PC-3 (cell line): Measurements from ENCODE around the gene IP6K3. TPM values are rescaled to one million over a fixed set of nuclear protein-coding genes. Genes with fewer than 3 reads are reported as not detected.

Experiments
- ATAC-seq: fragments of 200-7000 bp; cut with Tn5 transposase; 2 replicates; pipeline ENCODE4 v1.9.1; 2020; ENCODE audit warnings: mild to moderate bottlenecking, moderate library complexity
- BruUV-seq: library from RNA; stranded (reverse); fragments of 400-500 nt; replicated peaks from 2 replicates; lab custom pipeline; 2021; lab: Mats Ljungman, UMichigan
- CTCF ChIA-PET: fragments of 300-600 bp; sonication (Branson Sonifier 250); formaldehyde crosslinking; loops from one replicate; lab custom pipeline; 2022; ENCODE audit warnings: antibody characterized with exemption; lab: Charles Lee
- POLR2A ChIA-PET: fragments of 300-600 bp; sonication (Branson Sonifier 250); formaldehyde crosslinking; loops from one replicate; lab custom pipeline; 2022; ENCODE audit warnings: antibody characterized with exemption; ENCODE audit not compliant: unreplicated experiment; lab: Charles Lee
- DNase-seq: peaks from one replicate; pipeline ENCODE4 v3.0.0-alpha.2; 2015
- H2AFZ ChIP-seq: fragments of 300-600 bp; sonication (generic); 2 replicates; pipeline ENCODE4 v1.6.0; 2016; ENCODE audit warnings: antibody characterized with exemption, low read length
- H3F3A ChIP-seq: fragments of 300-600 bp; sonication (generic); one replicate; pipeline ENCODE4 v1.6.0; 2017; ENCODE audit warnings: antibody characterized with exemption, low read length, control low read depth, mild to moderate bottlenecking; ENCODE audit not compliant: unreplicated experiment
- H3K27ac ChIP-seq: fragments of 300-600 bp; sonication (generic); 2 replicates; pipeline ENCODE4 v1.5.1; 2016; ENCODE audit warnings: mild to moderate bottlenecking, low read length
- H3K27me3 ChIP-seq: fragments of 300-600 bp; sonication (generic); 2 replicates; pipeline ENCODE4 v1.6.1; 2016; ENCODE audit warnings: low read length, mixed read lengths
- H3K36me3 ChIP-seq: fragments of 300-600 bp; sonication (generic); 2 replicates; pipeline ENCODE4 v1.6.1; 2016; ENCODE audit warnings: low read depth, mixed run types, low read length, mixed read lengths
- H3K4me1 ChIP-seq: fragments of 300-600 bp; sonication (generic); 2 replicates; pipeline ENCODE4 v1.5.1; 2016; ENCODE audit warnings: low read length; ENCODE audit not compliant: insufficient read depth
- H3K4me2 ChIP-seq: fragments of 300-600 bp; sonication (generic); 2 replicates; pipeline ENCODE4 v1.6.0; 2016; ENCODE audit warnings: low read length
- H3K4me3 ChIP-seq: fragments of 300-600 bp; sonication (generic); 2 replicates; pipeline ENCODE4 v1.5.1; 2016; ENCODE audit warnings: mild to moderate bottlenecking, low read length, mixed read lengths
- H3K79me2 ChIP-seq: fragments of 300-600 bp; sonication (generic); 2 replicates; pipeline ENCODE4 v1.6.1; 2017; ENCODE audit warnings: low read length, mixed read lengths
- H3K9ac ChIP-seq: fragments of 300-600 bp; sonication (generic); 2 replicates; pipeline ENCODE4 v1.6.0; 2016; ENCODE audit warnings: mild to moderate bottlenecking, low read length
- H3K9me2 ChIP-seq: fragments of 300-600 bp; sonication (generic); replicated peaks from 2 replicates; pipeline ENCODE4 v1.6.1; 2016; ENCODE audit warnings: mixed run types, low read length, mixed read lengths
- H3K9me3 ChIP-seq: fragments of 300-600 bp; sonication (generic); 2 replicates; pipeline ENCODE4 v1.6.1; 2016; ENCODE audit warnings: low read length, mixed read lengths
- H4K20me1 ChIP-seq: fragments of 300-600 bp; sonication (generic); 2 replicates; pipeline ENCODE4 v1.6.1; 2016; ENCODE audit warnings: low read length, mixed read lengths
- EZH2 ChIP-seq: fragments of 300-600 bp; sonication (generic); IDR thresholded peaks from one replicate; pipeline ENCODE4 v1.6.1; 2017; ENCODE audit warnings: antibody characterized with exemption, mild to moderate bottlenecking, low read length; ENCODE audit not compliant: unreplicated experiment
- EZH2phosphoT487 ChIP-seq: fragments of 300-600 bp; sonication (generic); IDR thresholded peaks from 2 replicates; pipeline ENCODE4 v1.6.1; 2018; ENCODE audit warnings: mild to moderate bottlenecking, antibody characterized with exemption, low read length, borderline replicate concordance
- intact Hi-C: fragments of 100-400 bp; cut with micrococcal nuclease; formaldehyde crosslinking; loops from 2 replicates; pipeline ENCODE4 v1.9.0; 2023
- total RNA-seq: library from RNA; depleted of rRNA; stranded (reverse); fragments of >200 nt; gene quantifications from 2 replicates; pipeline ENCODE4 v1.2.3, GENCODE V29; 2014
- TF ChIP-seq, protein P1 (sequence below): fragments of 300-600 bp; sonication (generic); conservative IDR thresholded peaks from 2 replicates; pipeline ENCODE4 v1.5.1; 2017; ENCODE audit warnings: antibody characterized with exemption, low read depth, mild to moderate bottlenecking, low read length

The IP6K3 gene
- total RNA-seq, 1 experiment from 2014 or later = not detected

- no peak for ATAC-seq
- no TSS peak for BruUV-seq
- H3K9me2 ChIP-seq = no peaks in the 10 kb centered on the region
- H3K36me3 ChIP-seq = peaks cover 35% of the 10 kb centered on the region
- H3K9me3 ChIP-seq = no peaks in the 10 kb centered on the region
- TF ChIP-seq, protein P1, sequence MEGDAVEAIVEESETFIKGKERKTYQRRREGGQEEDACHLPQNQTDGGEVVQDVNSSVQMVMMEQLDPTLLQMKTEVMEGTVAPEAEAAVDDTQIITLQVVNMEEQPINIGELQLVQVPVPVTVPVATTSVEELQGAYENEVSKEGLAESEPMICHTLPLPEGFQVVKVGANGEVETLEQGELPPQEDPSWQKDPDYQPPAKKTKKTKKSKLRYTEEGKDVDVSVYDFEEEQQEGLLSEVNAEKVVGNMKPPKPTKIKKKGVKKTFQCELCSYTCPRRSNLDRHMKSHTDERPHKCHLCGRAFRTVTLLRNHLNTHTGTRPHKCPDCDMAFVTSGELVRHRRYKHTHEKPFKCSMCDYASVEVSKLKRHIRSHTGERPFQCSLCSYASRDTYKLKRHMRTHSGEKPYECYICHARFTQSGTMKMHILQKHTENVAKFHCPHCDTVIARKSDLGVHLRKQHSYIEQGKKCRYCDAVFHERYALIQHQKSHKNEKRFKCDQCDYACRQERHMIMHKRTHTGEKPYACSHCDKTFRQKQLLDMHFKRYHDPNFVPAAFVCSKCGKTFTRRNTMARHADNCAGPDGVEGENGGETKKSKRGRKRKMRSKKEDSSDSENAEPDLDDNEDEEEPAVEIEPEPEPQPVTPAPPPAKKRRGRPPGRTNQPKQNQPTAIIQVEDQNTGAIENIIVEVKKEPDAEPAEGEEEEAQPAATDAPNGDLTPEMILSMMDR = no peak
- TF ChIP-seq EZH2phosphoT487 (no peak), EZH2 (no peak)
- ChIA-PET POLR2A (interaction anchor here (0.7 kb wide), 1 partner anchor 32 kb away, joined by 4 read pairs; no protein-coding TSS in a partner anchor), CTCF (no interaction called here)
- no peaks in the 10 kb centered on the region for H3F3A ChIP-seq
- no peak overlapping the region for H3K9ac ChIP-seq
- H3K79me2 ChIP-seq = no peaks in the 10 kb centered on the region
- peaks cover 27% of the 10 kb centered on the region for H3K4me1 ChIP-seq
- H3K4me3 ChIP-seq = no peak overlapping the region
- H3K4me2 ChIP-seq = no peak overlapping the region
- H4K20me1 ChIP-seq = no peaks in the 10 kb centered on the region
- H3K27ac ChIP-seq = no peak overlapping the region
- DNase-seq = no peak
- H3K27me3 ChIP-seq = no peaks in the 10 kb centered on the region
- H2AFZ ChIP-seq = no peak overlapping the region
- intact Hi-C loops = no loop called here
Measured at GRCh38 chr6:33689879-33690278, 56.8 kb downstream of the IP6K3 start.

DNA sequence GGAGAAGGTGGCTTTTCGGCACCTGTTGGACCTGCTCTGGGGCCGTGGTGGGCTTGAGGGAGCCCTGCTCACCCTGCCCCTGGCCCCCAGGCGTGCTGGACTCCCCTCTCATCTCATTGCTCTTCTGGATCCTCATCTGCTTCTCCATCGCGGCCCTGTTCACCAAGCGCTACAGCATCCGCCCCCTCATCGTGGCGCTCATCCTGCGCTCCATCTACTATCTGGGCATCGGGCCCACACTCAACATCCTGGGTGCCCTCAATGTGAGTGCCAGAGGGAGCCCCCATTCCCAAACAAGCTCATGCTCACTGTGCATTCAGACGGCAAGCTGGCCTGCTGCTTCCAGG, 57.6 kb downstream of the IP6K3 start:
- Histone ChIP-seq H3K9me3 (no peaks in the 10 kb centered on the region), H3K4me1 (peaks cover 20% of the 10 kb centered on the region), H2AFZ (no peak overlapping the region), H3K4me2 (no peak overlapping the region), H3K27ac (no peak overlapping the region), H3F3A (no peaks in the 10 kb centered on the region), H3K9me2 (no peaks in the 10 kb centered on the region), H3K79me2 (no peaks in the 10 kb centered on the region), H3K27me3 (no peaks in the 10 kb centered on the region), H4K20me1 (no peaks in the 10 kb centered on the region), H3K4me3 (no peak overlapping the region), H3K9ac (no peak overlapping the region), H3K36me3 (peaks cover 39% of the 10 kb centered on the region)
- no TSS peak for BruUV-seq
- CTCF ChIA-PET = no interaction called here
- DNase-seq = no peak
- no peak for TF ChIP-seq EZH2phosphoT487
- no peak for TF ChIP-seq EZH2
- intact Hi-C loops = no loop called here
- ATAC-seq = no peak
- POLR2A ChIA-PET = no interaction called here

- BruUV-seq = no TSS peak
- H3K79me2 ChIP-seq = no peaks in the 10 kb centered on the region
- no peaks in the 10 kb centered on the region for H4K20me1 ChIP-seq
- H3K9me2 ChIP-seq = no peaks in the 10 kb centered on the region
- no peaks in the 10 kb centered on the region for H3K9me3 ChIP-seq
- H3K27ac ChIP-seq = no peak overlapping the region
- intact Hi-C loops = no loop called here
- TF ChIP-seq, protein P1 = no peak
- TF ChIP-seq EZH2phosphoT487 (no peak), EZH2 (no peak)
- H3K36me3 ChIP-seq = peaks cover 36% of the 10 kb centered on the region
- CTCF ChIA-PET = no interaction called here
- H3K4me1 ChIP-seq = peaks cover 15% of the 10 kb centered on the region
- no peak overlapping the region for H3K4me3 ChIP-seq
- no peaks in the 10 kb centered on the region for H3K27me3 ChIP-seq
- no peak for DNase-seq
- H2AFZ ChIP-seq = no peak overlapping the region
- H3K4me2 ChIP-seq = no peak overlapping the region
- H3K9ac ChIP-seq = no peak overlapping the region
- ATAC-seq = no peak
- POLR2A ChIA-PET = no interaction called here
- no peaks in the 10 kb centered on the region for H3F3A ChIP-seq
Measured at GRCh38 chr6:33688451-33689147, 58.1 kb downstream of the IP6K3 start.
